C4-2B (cell line): ENCODE results near the gene LPAR2.
"Not testable (repeated sequence)": the region's sequence is repeated elsewhere in the genome, so short reads cannot be mapped to it uniquely, and the experiment has no call there.

ENCODE experiments used
- ZFX ChIP-seq: fragments of 450-650 bp; IDR thresholded peaks from 2 replicates; pipeline ENCODE4 v1.6.1; 2017
- TF ChIP-seq, protein P1 (sequence below): fragments of 450-650 bp; conservative IDR thresholded peaks from 2 replicates; pipeline ENCODE4 v1.5.1; 2017; ENCODE audit warnings: mild to moderate bottlenecking

DNA sequence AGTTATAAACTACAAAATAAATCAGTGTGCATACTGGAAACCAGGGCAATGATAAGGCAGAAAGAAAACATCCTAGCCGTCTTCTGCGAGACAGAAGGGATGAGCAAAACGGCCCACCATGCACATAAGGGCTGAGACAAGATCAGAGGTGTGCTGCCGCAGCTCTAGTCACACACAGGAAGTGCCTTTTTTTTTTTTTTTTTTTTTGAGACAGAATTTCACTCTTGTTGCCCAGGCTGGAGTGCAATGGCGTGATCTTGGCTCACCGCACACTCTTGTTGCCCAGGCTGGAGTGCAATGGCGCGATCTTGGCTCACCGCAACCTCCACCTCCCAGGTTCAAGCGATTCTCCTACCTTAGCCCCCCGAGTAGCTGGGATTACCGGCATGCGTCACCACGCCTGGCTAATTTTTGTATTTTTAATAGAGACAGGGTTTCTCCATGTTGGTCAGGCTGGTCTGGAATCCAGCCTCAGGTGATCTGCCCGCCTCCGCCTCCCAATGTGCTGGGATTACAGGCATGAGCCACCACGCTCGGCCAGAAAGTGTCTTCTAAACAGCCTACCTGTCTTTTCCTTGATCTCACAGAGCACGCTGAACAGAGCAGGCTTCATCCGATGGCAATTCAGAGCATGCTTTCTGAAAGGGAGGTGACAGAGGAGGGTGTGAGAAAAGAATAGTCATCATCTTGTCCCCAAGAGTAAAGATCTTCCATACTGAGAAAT, 29.1 kb downstream of the LPAR2 start:
- TF ChIP-seq, protein P1, sequence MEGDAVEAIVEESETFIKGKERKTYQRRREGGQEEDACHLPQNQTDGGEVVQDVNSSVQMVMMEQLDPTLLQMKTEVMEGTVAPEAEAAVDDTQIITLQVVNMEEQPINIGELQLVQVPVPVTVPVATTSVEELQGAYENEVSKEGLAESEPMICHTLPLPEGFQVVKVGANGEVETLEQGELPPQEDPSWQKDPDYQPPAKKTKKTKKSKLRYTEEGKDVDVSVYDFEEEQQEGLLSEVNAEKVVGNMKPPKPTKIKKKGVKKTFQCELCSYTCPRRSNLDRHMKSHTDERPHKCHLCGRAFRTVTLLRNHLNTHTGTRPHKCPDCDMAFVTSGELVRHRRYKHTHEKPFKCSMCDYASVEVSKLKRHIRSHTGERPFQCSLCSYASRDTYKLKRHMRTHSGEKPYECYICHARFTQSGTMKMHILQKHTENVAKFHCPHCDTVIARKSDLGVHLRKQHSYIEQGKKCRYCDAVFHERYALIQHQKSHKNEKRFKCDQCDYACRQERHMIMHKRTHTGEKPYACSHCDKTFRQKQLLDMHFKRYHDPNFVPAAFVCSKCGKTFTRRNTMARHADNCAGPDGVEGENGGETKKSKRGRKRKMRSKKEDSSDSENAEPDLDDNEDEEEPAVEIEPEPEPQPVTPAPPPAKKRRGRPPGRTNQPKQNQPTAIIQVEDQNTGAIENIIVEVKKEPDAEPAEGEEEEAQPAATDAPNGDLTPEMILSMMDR = not testable (repeated sequence)
- TF ChIP-seq ZFX = not testable (repeated sequence)
